ENCODE data around the gene ORAI3.
"Not testable (repeated sequence)": the region's sequence is repeated elsewhere in the genome, so short reads cannot be mapped to it uniquely, and the experiment has no call there.

ORAI3 gene

GRCh38 chr16:30924076-30924912 is 24.6 kb upstream of the ORAI3 start:
- DNase-seq = no peak

DNA sequence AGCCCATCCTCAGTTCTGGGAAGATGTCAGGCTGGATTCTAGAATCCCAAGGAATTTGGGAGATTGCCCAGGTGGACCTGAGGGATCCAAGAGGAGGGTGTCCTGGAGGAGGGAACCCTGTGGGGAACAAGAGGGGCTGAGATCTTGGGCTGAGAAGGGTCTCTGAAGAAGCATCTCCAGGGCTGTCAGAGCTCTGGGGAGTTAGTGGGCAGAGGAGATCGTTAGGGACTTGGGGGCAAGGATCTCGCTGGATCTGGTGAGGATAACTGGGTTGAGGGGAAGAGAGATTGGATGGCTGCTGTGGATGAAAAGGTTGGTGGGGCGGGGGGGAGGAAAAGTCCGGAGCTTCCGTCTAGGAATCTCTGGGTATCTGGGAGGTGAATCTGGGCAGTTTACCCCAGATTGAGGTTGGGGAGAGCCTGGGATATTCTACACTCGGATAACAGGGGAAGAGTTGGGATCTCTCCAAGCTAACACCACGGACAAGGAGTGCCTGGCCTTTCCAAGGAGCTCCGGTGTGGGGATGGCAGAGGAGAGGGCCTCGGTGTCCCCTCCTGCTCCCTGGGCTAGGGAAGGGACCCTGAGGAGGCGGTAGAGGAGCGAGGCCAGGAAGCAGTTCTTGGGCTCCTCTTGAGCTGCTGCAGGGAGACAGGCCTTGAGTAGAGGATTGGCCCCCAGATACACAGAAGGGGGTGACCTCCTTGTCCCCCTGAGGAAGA is 23.8 kb upstream of the ORAI3 start:
- no peak for DNase-seq

DNA sequence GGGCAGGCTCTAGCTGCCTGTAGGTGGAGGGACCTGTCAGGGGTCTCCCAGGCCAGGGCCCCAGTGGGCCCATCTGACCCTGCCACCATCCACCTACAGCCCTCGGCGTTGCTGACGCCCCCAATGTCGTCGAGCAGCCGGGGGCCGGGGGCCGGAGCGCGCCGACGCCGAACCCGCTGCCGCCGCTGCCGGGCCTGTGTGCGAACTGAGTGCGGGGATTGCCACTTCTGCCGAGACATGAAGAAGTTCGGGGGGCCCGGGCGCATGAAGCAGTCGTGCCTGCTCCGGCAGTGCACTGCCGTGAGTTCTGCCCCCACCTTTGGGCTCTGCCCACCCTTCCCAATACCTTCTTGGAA is 23.3 kb upstream of the ORAI3 start:
- no peak for DNase-seq

- DNase-seq = no peak
These were observed 22.7 kb upstream of the ORAI3 start for GRCh38 chr16:30925995-30926811.

GRCh38 chr16:30926937-30927788 is 21.7 kb upstream of the ORAI3 start:
- DNase-seq = no peak

GRCh38 chr16:30927789-30928378 is 21.0 kb upstream of the ORAI3 start:
- DNase-seq = peak; percentile 49

DNA sequence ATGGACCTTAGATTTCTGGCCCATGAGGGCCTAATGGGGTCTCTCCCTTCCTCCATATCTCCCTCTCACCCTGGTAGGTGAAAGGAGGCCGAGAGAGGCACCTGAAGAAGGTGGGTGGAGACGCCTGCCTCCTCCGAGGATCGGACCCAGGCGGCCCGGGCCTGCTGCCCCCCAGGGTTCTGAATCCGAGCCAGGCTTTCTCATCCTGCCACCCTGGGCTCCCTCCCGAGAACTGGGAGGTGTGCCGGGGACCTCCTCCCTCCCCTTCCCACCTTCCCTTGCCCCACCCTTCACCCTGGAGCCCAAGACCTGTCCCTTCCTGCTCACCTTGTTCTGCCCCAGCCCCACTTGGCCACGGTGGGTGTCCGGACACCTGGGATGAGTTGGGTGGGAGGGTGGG is 20.5 kb upstream of the ORAI3 start:
- no peak for DNase-seq

GRCh38 chr16:30929167-30929566 is 19.7 kb upstream of the ORAI3 start:
- no peak for DNase-seq

DNA sequence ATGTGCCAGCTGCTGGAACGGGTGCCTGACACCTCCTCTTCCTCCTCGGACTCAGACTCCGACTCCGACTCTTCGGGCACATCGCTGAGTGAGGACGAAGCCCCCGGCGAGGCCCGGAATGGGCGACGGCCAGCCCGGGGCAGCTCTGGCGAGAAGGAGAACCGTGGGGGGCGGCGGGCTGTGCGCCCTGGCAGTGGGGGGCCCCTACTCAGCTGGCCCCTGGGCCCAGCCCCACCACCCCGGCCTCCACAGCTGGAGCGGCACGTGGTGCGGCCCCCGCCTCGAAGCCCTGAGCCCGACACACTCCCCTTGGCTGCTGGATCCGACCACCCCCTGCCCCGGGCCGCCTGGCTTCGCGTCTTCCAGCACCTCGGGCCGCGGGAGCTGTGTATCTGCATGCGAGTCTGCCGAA is 18.7 kb upstream of the ORAI3 start:
- DNase-seq = no peak

DNA sequence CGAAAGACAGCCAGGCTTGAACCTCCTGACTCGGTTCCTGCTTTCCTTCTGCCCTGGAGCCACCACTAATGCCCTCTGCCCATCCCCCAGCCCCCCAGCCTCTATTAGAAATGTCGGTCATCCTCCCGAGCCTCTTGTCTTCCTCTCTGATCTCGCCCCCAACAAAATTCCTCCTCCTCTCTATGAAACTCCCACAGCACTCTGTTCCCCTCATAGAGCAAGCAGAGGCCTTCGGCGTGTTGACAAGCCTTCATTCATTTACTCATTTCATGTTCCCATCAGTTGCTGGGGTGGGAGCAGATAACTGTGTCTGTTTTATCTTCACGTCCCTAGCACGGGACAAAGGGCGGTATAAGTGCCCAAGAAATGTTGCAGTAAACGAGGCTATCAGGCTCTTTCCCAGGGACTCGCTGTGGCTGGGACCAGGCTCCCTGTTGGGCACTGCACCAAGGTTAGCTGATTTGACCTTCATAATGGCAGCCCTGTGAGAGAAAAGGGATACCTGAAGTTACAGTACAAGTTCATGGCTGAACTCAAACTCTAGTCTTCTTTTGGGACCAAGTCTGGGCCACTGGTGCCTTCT is 17.7 kb upstream of the ORAI3 start:
- no peak for DNase-seq

DNA sequence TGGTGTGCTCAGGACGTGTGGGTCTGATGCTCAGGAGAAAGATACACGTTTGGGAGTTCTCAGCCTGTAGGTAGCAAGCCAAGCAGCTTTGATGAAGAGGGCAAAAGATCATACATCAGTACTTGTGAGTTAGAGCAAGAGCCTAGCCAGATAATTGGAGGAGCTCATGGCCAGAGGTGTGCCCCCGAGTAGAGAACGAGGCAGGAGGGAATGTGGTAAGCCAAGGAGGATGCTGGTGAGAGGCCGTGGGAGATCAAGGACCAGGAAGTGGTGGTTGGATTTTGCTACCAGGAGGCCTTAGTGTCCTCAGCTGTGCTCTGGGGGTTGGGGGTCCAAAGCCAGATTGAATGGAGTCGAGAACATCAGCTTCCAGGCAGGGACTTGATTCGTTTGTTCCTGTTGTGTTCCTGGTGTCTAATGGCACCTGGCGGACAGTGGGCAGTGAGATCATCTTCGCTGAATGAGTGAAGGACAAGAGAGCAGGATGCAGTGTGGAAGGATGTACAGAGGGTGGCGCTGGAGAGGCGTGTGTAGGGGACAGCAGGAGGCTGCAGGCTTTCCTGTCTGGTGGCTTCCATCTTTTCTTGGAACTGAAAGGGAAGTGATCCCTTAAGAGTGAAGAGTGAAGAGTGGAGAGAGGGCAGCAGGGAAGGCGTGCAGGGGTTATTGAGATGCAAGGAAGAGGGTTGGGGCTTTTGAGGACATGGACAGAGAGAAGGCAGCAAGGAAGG is 13.9 kb upstream of the ORAI3 start:
- peak; percentile 6 for DNase-seq

DNA sequence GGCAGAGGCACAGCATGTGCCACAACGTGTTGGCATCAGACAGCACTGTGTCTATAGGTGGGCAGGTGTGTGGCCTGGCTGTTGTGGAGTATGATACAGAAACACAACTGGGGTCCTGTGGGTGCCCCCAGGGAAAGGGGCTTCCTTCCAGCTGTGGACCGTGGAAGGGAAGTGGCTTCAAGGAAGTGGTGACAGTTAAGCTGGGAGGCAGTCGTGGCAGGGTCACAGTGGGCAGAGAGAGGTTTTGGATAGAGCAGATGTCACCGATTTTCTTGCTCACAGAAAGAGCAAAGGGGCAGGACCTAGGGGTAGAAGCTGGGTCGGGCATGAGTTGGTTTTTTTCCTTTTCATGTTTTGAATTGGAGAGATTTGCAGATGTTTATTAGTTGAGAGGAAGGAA is 11.2 kb upstream of the ORAI3 start:
- DNase-seq = no peak

GRCh38 chr16:30939571-30939970 is 9.3 kb upstream of the ORAI3 start:
- DNase-seq = not testable (repeated sequence)

DNA sequence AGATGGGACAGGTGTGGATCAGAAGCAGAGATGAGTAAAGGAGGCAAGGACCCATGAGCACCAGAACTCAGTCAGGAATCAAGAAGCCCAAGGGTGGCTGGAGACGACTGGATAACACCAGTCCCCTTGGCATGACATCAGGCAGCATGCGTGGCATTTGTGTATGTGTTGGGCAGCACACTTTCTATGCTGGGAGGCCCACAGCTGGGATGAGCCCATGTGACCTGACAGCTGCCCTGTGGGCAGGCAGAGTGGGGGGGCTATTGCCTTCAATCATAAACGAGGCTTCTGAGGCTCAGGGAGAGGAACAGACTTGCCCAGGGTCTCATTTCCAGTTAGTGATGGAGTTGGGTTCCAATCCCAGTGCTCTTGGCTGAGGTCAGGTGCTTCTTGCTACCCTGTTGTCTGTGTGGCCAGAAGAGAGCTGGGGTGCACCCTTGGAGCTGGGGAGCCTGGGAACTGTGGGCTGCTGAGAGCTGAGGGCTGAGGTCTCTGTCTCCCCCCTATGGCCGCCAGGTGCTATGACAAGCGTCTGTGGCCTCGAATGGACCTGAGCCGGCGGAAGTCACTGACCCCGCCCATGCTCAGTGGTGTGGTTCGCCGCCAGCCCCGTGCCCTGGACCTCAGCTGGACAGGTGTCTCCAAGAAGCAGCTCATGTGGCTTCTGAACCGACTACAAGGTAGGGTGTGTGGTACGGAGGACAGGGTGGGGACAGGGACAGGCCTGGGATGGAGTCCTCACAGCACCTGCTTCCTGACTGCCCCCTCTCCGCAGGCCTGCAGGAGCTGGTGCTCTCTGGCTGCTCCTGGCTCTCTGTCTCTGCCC is 7.1 kb upstream of the ORAI3 start:
- peak; percentile 19 for DNase-seq

GRCh38 chr16:30942426-30942806 is 6.5 kb upstream of the ORAI3 start:
- no peak for DNase-seq

DNA sequence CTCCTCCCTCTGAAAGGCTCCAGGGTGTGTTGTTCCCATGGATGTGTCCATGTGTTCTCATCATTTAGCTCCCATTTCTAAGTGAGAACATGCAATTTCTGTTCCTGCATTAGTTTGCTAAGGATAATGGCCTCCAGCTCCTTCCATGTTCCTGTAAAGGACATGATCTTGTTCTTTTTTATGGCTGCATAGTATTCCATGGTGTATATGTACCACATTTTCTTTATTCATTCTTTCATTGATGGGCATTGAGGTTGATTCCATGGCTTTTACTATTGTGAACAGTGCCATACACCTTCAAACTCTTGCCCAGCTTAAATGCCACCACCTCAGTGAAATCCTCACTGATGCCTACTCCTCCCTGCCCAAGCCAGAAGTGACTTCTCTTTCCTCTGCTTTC is 4.5 kb upstream of the ORAI3 start:
- DNase-seq = no peak

DNA sequence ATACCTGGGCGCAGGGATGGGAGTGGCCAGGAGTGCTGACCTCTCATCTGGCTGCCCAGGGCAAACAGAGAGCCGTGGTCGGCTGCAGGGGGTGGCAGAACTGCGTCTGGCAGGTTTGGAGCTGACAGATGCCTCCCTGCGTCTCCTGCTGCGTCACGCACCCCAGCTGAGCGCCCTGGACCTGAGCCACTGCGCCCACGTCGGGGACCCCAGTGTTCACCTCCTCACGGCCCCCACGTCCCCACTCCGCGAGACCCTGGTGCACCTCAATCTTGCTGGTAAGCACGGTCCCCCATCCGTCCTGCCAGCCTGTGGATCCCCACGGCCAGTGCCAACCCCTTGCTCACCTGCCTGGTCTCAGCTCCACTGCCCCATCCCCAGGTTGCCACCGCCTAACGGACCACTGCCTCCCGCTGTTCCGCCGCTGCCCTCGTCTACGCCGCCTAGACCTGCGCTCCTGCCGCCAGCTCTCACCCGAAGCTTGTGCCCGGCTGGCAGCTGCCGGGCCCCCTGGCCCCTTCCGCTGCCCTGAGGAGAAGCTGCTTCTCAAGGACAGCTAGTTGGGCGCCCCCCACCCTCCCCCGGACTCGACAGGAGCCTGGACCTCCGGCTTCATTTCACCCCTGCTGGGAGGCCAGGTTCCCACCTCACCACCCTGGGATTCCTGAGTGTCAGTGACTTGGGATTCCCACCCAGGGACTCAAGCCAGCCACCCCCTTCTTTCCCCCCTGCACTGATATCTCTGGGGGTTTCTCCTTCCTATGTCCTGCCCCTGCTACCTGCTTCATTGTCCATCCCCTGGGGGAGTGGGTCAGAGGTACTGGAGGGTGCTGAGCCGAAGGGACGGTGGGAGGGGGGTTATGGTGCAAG is 2.0 kb upstream of the ORAI3 start:
- no peak for DNase-seq

DNA sequence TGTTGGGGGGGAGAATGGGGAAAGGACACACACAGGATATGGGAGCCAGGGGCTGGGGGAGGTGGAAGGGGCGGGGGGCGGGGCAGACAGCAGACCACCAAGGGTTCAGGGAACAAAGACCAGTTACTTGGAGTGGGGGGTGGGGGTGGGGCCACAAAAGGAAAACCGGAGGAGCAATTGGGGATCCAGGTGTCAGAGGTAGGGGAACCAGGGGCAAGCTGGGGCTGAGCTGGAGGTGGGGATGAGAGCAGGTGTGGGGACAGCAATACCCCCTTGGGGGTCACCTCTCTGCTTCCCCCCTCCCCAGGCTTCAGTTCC is 1.4 kb upstream of the ORAI3 start:
- no peak for DNase-seq

Measured in NCI-H2029 treated with DMSO at 0.1 percent for 48 hours (cell line).